Measurements from ENCODE around the gene KLRC4. TPM values are rescaled to one million over a fixed set of nuclear protein-coding genes. Genes with fewer than 3 reads are reported as not detected.
"Not testable (repeated sequence)": the region's sequence is repeated elsewhere in the genome, so short reads cannot be mapped to it uniquely, and the experiment has no call there.

The KLRC4 gene, protein sequence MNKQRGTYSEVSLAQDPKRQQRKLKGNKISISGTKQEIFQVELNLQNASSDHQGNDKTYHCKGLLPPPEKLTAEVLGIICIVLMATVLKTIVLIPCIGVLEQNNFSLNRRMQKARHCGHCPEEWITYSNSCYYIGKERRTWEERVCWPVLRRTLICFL
- total RNA-seq, result 10 to 100 TPM; 29.2 to 33.7 TPM

DNA sequence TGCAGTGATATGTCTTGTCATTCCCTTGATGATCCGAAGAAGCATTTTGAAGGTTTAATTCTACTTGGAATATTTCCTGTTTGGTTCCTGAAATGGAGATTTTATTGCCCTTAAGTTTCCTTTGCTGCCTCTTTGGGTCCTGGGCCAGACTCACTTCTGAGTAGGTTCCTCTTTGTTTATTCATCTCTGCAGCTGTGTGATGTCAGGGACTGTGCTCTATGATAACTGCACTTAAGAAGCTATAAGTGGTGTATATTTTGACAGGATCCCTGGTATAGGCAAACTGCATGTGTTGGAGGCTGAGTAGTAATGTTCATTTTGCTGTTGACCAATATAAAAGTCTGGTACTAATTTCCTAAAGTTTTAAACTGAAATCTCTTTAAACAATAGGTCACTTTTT is at the start of gene KLRC4:
TSS of gene KLRC4 (minus strand) at position 366 of the 400 bp plus-strand sequence. CDS start at position 184, 182 bp downstream.
- CTCF ChIA-PET, result no interaction called here
- ATAC-seq (peak; percentile 73), DNase-seq (peak; percentile 67)
- Mint-ChIP-seq H3K9me3 (ENCODE audit: low read depth) (no peaks in the 10 kb centered on the region), H3K27me3 (no peaks in the 10 kb centered on the region), H3K36me3 (peaks cover 51% of the 10 kb centered on the region), H3K4me3 (peak within 1 kb of the TSS; percentile 84), H3K27ac (peak within 1 kb of the TSS; percentile 88), H3K4me1 (peaks cover 32% of the 10 kb centered on the region)

DNA sequence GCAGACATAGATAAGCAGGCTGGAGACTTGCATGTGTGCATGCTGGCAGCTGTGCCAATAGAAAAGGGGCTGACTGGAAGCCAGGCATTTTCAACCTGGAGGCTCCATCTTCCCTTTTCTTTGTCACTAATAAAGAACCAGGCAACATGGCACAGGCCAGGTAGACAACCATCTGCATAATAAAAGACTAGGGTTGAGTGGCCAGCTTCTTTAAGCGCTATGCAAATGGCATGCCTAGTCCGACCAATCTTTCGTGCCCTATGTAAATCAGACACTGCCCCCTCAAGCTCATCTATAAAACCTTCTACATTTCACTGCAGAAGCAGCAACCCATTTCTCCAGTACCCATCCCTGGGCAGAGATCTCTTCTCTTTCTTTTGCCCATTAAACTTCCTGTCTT is 48.2 kb upstream of the KLRC4 start:
- Mint-ChIP-seq H3K9me3 (ENCODE audit: low read depth) (peaks cover 32% of the 10 kb centered on the region), H3K27ac (no peak overlapping the region), H3K4me1 (peaks cover 13% of the 10 kb centered on the region), H3K4me3 (no peak overlapping the region), H3K36me3 (peaks cover 52% of the 10 kb centered on the region), H3K27me3 (no peaks in the 10 kb centered on the region)
- DNase-seq, result no peak
- no peak for ATAC-seq
- CTCF ChIA-PET, result no interaction called here

DNA sequence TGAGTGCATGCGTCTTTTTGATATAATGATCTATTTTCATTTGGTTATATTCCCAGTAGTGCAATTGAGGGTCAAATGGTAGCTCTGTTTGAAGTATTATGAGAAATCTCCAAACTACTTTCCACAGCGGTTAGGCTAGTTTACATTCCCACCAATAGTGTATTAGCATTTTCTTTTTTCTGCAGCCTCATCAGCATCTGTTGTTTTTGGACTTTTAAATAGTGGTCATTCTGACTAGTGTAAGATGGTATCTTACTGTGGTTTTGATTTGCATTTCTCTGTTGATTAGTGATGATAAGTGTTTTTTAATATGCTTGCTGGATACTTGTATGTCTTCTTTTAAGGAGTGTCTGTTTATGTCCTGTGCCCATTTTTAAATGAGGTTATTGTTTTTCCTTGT is 47.3 kb upstream of the KLRC4 start:
- peaks cover 31% of the 10 kb centered on the region for H3K9me3 Mint-ChIP-seq (ENCODE audit: low read depth)
- CTCF ChIA-PET, result no interaction called here
- H3K4me1 Mint-ChIP-seq, result peaks cover 13% of the 10 kb centered on the region
- H3K27me3 Mint-ChIP-seq, result no peaks in the 10 kb centered on the region
- no peak for ATAC-seq
- DNase-seq, result no peak
- peaks cover 45% of the 10 kb centered on the region for H3K36me3 Mint-ChIP-seq
- no peak overlapping the region for H3K4me3 Mint-ChIP-seq
- no peak overlapping the region for H3K27ac Mint-ChIP-seq

DNA sequence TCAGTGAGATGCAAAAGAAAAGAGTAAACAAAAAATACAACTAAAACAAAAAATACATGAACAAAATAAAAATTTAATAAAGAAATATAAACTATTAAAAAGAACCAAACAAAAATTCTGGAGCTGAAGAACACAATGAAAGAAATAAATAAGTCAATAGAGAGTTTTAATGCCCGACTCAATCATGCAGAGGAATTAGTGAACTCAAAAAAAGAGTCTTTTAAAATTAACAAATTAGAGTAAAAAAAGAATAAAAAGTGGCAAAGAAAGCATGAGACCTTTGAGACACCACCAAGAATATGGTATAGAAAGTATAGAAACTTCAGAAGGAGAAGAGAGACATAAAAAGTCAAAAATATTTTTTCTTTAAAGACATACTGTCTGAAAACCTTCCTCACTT is 46.2 kb upstream of the KLRC4 start:
- peaks cover 44% of the 10 kb centered on the region for H3K36me3 Mint-ChIP-seq
- H3K4me1 Mint-ChIP-seq, result peaks cover 13% of the 10 kb centered on the region
- no peak overlapping the region for H3K27ac Mint-ChIP-seq
- CTCF ChIA-PET, result no interaction called here
- ATAC-seq (no peak), DNase-seq (no peak)
- peaks cover 29% of the 10 kb centered on the region for H3K9me3 Mint-ChIP-seq (ENCODE audit: low read depth)
- no peaks in the 10 kb centered on the region for H3K27me3 Mint-ChIP-seq
- no peak overlapping the region for H3K4me3 Mint-ChIP-seq

DNA sequence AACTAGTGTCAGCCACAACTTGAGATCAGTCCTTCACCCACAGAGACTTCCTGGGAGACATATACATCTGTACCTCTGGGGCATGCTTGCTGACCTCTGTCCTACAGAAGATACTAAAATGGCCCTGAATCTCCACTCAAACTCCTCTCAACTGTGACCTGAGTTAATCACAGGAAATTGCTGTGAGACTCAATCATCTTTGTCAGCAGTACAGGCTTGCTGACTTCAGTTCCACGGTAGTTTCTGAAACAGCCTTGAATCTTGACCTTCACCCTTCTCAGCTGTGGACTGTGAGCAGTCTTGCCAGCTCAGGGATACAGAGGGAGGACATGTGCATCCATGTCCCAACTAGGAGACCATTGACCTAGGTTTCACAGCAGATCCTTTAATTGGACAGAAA is 45.0 kb upstream of the KLRC4 start:
- Mint-ChIP-seq H3K36me3 (peaks cover 44% of the 10 kb centered on the region), H3K9me3 (ENCODE audit: low read depth) (peaks cover 27% of the 10 kb centered on the region), H3K4me3 (no peak overlapping the region), H3K27me3 (no peaks in the 10 kb centered on the region), H3K27ac (peak overlapping the region; percentile 61), H3K4me1 (peaks cover 13% of the 10 kb centered on the region)
- ATAC-seq, result peak; percentile 35
- CTCF ChIA-PET, result no interaction called here
- no peak for DNase-seq

DNA sequence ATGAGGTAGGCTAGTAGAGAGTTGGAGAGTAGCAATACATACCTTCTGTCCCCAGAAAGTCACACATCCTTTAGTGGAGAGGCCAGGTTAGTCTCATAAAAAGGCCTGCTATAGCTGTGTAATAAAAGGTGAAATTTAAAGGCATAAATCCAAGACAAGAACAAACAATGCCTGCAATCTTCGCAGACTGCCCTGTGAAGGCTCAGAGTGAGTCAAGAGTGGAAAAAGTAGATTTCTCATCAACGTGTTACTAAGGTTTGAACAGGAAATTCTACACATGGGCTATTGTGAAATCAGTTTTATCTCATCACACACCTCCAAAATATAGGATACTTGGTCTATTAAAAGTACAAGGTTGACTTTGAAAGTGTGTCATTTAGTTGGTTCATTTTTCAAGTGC is 43.6 kb upstream of the KLRC4 start, which contains the start of gene KLRC1:
TSS of gene KLRC1 (minus strand) at position 222 of the 400 bp plus-strand sequence. CDS start 2,221 bp downstream, outside the sequence.
- Mint-ChIP-seq H3K27ac (peak within 1 kb of the TSS; percentile 61), H3K4me1 (peaks cover 14% of the 10 kb centered on the region), H3K36me3 (peaks cover 44% of the 10 kb centered on the region), H3K9me3 (ENCODE audit: low read depth) (peaks cover 18% of the 10 kb centered on the region), H3K27me3 (no peaks in the 10 kb centered on the region), H3K4me3 (peak within 1 kb of the TSS; percentile 41)
- DNase-seq, result no peak
- ATAC-seq, result peak; percentile 35
- CTCF ChIA-PET, result no interaction called here

DNA sequence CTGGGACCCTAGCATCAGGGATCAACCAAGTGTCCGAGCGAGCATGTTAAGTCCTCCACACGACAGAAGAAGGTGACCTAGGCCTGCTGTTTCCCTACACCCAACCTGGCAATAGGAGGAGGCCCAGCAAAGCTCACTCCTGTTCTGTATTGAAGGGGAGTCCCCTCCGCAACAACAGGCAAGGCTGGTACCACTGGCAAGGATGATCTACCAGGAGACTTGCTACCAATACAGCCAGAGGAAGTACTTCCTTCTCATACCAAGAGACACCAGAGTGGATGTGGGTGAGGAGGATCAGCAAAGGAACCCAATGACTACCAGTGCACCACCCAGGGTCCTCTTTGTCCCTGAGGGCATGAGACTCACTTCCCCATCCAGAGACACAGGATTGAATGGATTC is 38.7 kb upstream of the KLRC4 start:
- Mint-ChIP-seq H3K27me3 (no peaks in the 10 kb centered on the region), H3K9me3 (ENCODE audit: low read depth) (no peaks in the 10 kb centered on the region), H3K27ac (peak overlapping the region; percentile 55), H3K36me3 (peaks cover 26% of the 10 kb centered on the region), H3K4me3 (peak overlapping the region; percentile 55), H3K4me1 (peaks cover 21% of the 10 kb centered on the region)
- peak; percentile 20 for ATAC-seq
- no peak for DNase-seq
- CTCF ChIA-PET, result no interaction called here

DNA sequence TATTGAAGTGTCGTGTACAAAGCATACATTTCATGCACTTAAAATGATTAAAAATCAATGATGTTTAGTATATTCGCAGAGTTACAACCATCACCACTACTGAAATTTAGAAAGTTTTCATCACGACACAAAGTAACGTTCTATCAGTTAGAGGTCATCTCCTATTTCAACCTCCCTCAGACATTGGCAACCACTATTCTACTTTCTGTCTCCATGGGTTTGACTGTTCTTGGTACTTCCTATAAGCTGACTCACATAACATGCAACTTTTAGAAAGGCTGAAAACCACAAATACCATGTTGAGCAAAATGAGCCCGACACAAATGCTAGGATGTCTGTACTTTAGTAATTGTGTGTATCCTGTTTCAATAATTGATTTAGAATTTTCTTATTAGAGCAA is 36.5 kb upstream of the KLRC4 start:
- ATAC-seq, result peak; percentile 94
- H3K27me3 Mint-ChIP-seq; DNase-seq; CTCF ChIA-PET; H3K9me3 Mint-ChIP-seq (ENCODE audit: low read depth): not testable (repeated sequence)
- peak overlapping the region; percentile 75 for H3K27ac Mint-ChIP-seq
- H3K4me3 Mint-ChIP-seq, result peak overlapping the region; percentile 36
- H3K36me3 Mint-ChIP-seq, result peaks cover 24% of the 10 kb centered on the region
- H3K4me1 Mint-ChIP-seq, result peaks cover 18% of the 10 kb centered on the region

DNA sequence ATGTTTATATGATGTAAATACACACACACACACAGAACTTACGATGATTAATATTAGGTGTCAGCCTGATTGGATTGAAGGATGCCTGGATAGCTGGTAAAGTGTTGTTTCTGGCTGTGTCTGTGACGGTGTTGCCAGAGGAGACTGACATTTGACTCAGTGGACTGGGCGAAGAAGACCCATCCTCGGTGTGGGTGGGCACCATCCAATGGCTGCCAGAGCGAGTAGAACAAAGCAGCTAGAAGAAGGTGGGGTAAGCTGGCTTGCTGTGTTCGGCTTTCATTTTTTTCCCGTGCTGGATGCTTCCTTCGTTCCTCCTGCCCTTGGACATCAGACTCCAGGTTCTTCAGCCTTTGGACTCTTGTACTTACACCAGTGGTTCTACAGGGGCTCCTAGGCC is 31.6 kb upstream of the KLRC4 start:
- H3K4me3 Mint-ChIP-seq; H3K36me3 Mint-ChIP-seq; CTCF ChIA-PET; H3K4me1 Mint-ChIP-seq; ATAC-seq; H3K27me3 Mint-ChIP-seq; H3K9me3 Mint-ChIP-seq (ENCODE audit: low read depth); H3K27ac Mint-ChIP-seq; DNase-seq: not testable (repeated sequence)

DNA sequence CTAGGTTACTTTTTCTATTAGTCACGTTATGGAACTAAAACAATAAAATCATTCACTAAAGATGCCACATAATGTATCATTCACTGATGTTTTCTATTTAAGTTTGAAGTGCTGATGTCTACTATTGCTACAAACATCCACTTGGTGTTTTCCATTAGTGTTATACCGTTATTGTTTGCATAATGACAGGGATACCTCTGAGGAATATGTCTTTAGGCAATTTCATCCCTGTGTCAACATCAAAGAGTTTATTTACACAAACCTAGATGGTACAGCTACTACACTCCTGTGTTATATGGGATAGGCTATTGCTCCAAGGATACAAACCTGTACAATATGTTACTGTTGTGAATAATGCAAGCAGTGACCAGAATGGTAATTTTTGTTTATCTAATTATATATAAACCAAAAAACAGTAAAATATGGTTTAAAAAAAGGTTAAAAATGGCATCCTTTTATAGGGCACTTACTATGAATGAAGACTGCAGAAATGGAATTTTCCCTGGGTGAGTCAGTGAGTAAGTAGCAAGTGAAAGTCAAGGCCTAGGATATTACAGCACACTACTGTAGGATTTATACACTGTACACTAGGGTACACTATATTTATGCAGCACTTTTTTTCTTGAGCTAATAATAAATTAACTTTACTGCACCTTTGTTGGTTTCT is 30.2 kb upstream of the KLRC4 start:
- H3K4me1 Mint-ChIP-seq; H3K36me3 Mint-ChIP-seq; H3K27ac Mint-ChIP-seq; CTCF ChIA-PET; H3K4me3 Mint-ChIP-seq; DNase-seq; H3K27me3 Mint-ChIP-seq; H3K9me3 Mint-ChIP-seq (ENCODE audit: low read depth); ATAC-seq: not testable (repeated sequence)

DNA sequence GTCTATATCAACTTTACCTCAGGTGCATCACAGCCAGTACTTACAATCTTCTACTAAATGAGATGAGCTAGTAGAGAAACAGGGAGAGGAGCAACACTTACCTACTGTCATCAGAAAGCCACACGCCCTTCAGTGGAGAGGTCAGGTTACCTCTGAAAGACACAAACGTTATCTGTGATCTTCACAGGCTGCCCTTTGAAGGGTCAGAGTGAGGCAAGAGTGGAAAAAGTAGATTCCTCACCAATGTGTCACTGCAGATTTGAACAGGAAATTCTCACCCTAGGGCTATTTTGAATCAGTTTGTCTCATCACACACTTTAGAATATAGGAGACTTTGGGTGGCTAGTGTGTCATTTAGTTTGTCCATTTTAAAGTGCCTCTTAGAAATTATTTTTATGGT is 28.0 kb upstream of the KLRC4 start:
- not testable (repeated sequence) for H3K36me3 Mint-ChIP-seq

DNA sequence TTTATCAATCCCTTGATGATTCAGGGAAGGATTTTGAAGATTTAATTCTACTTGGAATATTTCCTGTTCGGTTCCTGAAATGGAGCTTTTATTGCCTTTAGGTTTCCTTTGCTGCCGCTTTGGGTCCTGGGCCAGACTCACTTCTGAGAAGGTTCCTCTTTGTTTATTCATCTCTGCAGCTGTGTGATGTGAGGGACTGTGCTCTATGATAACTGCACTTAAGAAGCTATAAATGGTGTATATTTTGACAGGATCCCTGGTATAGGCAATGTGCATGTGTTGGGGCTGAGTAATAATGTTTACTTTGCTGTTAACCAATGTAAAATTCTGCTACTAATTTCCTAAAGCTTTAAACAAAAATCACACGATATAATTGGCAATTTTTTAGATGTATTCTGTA is 26.3 kb upstream of the KLRC4 start, which contains the start of gene KLRC2:
TSS of gene KLRC2 (minus strand) at position 195 of the 400 bp plus-strand sequence. CDS start at position 171, 24 bp downstream.
- ATAC-seq (peak; percentile 74), DNase-seq (peak; percentile 41)
- CTCF ChIA-PET; H3K27me3 Mint-ChIP-seq; H3K4me1 Mint-ChIP-seq; H3K9me3 Mint-ChIP-seq (ENCODE audit: low read depth); H3K36me3 Mint-ChIP-seq: not testable (repeated sequence)
- Mint-ChIP-seq H3K27ac (peak within 1 kb of the TSS; percentile 24), H3K4me3 (peak within 1 kb of the TSS; percentile 48)

More for the DNA sequence above, 28.0 kb upstream of the KLRC4 start:
- H3K9me3 Mint-ChIP-seq (ENCODE audit: low read depth); DNase-seq; H3K4me1 Mint-ChIP-seq; H3K27me3 Mint-ChIP-seq; H3K27ac Mint-ChIP-seq; CTCF ChIA-PET; H3K4me3 Mint-ChIP-seq: not testable (repeated sequence)
- ATAC-seq, result peak; percentile 57

DNA sequence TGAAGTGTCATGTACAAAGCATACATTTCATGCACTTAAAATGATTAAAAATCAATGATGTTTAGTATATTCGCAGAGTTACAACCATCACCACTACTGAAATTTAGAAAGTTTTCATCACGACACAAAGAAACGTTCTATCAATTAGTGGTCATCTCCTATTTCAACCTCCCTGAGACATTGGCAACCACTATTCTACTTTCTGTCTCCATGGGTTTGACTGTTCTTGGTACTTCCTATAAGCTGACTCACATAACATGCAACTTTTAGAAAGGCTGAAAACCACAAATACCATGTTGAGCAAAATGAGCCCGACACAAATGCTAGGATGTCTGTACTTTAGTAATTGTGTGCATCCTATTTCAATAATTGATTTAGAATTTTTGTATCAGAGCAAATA is 21.1 kb upstream of the KLRC4 start:
- peak; percentile 96 for ATAC-seq
- H3K4me1 Mint-ChIP-seq; H3K27ac Mint-ChIP-seq; DNase-seq; H3K9me3 Mint-ChIP-seq (ENCODE audit: low read depth); H3K27me3 Mint-ChIP-seq; H3K36me3 Mint-ChIP-seq; H3K4me3 Mint-ChIP-seq: not testable (repeated sequence)
- CTCF ChIA-PET, result interaction anchor here (1.4 kb wide), 1 partner anchor 19 kb away, joined by 3 read pairs; no protein-coding TSS in a partner anchor

DNA sequence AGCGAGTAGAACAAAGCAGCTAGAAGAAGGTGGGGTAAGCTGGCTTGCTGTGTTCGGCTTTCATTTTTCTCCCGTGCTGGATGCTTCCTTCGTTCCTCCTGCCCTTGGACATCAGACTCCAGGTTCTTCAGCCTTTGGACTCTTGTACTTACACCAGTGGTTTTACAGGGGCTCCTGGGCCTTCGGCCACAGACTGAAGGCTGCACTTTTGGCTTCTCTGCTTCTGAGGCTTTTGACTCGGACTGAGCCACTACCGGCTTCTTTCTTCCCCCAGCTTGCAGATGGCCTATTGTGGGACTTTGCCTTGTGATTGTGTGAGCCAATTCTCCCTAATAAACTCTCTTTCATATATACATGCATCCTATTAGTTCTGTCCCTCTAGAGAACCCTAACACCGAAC is 16.4 kb upstream of the KLRC4 start:
- ATAC-seq; H3K27ac Mint-ChIP-seq; H3K4me1 Mint-ChIP-seq; CTCF ChIA-PET; DNase-seq; H3K36me3 Mint-ChIP-seq; H3K9me3 Mint-ChIP-seq (ENCODE audit: low read depth); H3K27me3 Mint-ChIP-seq; H3K4me3 Mint-ChIP-seq: not testable (repeated sequence)

Data from activated CD8-positive, alpha-beta memory T cell treated with anti-CD3 and anti-CD28 coated beads, Interleukin-2, amount 10 ng/mL, durations not matched to agents 7 days and 5 days (primary cell).